Neural progenitor cell (in vitro differentiated cells): ENCODE data around the gene HOXB4.

Experiments
- CTCF ChIP-seq: fragments of 200-600 bp; sonication (generic); IDR thresholded peaks from 2 replicates; pipeline ENCODE4 v1.5.1; 2017; ENCODE audit warnings: antibody characterized with exemption, mild to moderate bottlenecking
- EZH2 ChIP-seq: fragments of 200-600 bp; sonication (generic); IDR thresholded peaks from 2 replicates; pipeline ENCODE4 v1.6.1; 2017; ENCODE audit warnings: antibody characterized with exemption, mild to moderate bottlenecking, moderate library complexity

GRCh38 chr17:48594538-48595277 lies 16.6 kb upstream of the HOXB4 start:
- peak; percentile 91 for TF ChIP-seq EZH2
- TF ChIP-seq CTCF, result no peak
